ENCODE measurements around the gene RPL10. TPM values are rescaled to one million over a fixed set of nuclear protein-coding genes. Genes with fewer than 3 reads are reported as not detected.

Gene RPL10
- total and polyA plus RNA-seq, 2 of the 13 experiments (the other 11 are each of a cell fraction or from before 2014, with no cell fraction given), result 2,381 to 4,713 TPM

DNA sequence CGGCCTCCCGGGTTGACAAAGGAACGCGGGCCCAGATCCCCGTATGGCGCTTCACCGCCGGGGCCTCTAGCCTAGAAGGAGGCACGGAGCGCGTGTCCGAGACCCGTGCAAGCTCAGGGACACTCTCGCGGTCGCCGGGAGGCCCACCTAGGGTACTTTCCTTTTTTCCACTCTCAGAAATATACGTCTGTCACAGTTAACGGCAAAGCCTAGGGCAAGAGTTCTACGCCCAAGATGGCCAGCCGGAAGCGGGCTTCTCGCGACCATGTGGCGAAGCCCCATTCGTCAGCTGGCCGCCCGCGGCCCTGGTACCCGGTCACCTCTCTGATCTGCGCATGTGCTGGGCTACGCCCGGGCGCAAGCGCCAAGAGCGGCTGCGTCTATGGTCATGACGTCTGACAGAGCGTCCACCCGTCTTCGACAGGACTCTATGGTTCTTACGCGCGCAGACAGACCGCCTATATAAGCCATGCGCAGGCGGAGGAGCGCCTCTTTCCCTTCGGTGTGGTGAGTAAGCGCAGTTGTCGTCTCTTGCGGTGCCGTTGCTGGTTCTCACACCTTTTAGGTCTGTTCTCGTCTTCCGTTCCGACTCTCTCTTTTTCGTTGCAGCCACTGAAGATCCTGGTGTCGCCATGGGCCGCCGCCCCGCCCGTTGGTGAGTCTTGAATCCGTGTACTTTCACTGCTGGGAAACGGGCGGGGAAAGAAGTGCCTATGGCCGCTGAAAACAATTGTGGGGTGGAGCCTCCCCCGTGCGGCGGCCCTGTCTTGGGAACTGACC, at the start of gene RPL10 (continued):
- 0 out of 2 replicates have a peak, but pooled peaks have one; percentile 8 for TF ChIP-seq IRF9 (CRISPR knock-in tag; IDR thresholded peaks at IDR 0.05; ENCODE audit: borderline replicate concordance)
- 0 out of 2 replicates have a peak, but pooled peaks have one; percentile 7 for TF ChIP-seq SALL2 (CRISPR knock-in tag; IDR thresholded peaks at IDR 0.05)
- TF ChIP-seq ZNF704 (CRISPR knock-in tag; IDR thresholded peaks at IDR 0.05; ENCODE audit: borderline replicate concordance), result no peak
- peak; percentile 55; the same call in 1 of the 2 replicates for TF ChIP-seq FOXK1 (CRISPR knock-in tag; IDR thresholded peaks at IDR 0.05; ENCODE audit: borderline replicate concordance, low read depth)
- peak; percentile 73; the same call in 1 of the 2 replicates for TF ChIP-seq PHF8 (CRISPR knock-in tag; IDR thresholded peaks at IDR 0.05)
- TF ChIP-seq NFATC3 (CRISPR knock-in tag; IDR thresholded peaks at IDR 0.05), result no peak
- TF ChIP-seq ZNF142 (CRISPR knock-in tag; IDR thresholded peaks at IDR 0.05), result no peak
- TF ChIP-seq ZNF572 (CRISPR knock-in tag; IDR thresholded peaks at IDR 0.05), result 0 out of 2 replicates have a peak, but pooled peaks have one; percentile 56
- no peak for TF ChIP-seq RXRA (CRISPR knock-in tag; IDR thresholded peaks at IDR 0.05)
- no peak for TF ChIP-seq CENPT (CRISPR knock-in tag; IDR thresholded peaks at IDR 0.05; ENCODE audit: low read depth)
- TF ChIP-seq, protein P1, sequence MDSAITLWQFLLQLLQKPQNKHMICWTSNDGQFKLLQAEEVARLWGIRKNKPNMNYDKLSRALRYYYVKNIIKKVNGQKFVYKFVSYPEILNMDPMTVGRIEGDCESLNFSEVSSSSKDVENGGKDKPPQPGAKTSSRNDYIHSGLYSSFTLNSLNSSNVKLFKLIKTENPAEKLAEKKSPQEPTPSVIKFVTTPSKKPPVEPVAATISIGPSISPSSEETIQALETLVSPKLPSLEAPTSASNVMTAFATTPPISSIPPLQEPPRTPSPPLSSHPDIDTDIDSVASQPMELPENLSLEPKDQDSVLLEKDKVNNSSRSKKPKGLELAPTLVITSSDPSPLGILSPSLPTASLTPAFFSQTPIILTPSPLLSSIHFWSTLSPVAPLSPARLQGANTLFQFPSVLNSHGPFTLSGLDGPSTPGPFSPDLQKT (CRISPR knock-in tag; IDR thresholded peaks at IDR 0.05; ENCODE audit: borderline replicate concordance), result no peak
- peak; percentile 89 for TF ChIP-seq GABPB1 (CRISPR knock-in tag; IDR thresholded peaks at IDR 0.05)
- TF ChIP-seq ZNF329 (CRISPR knock-in tag; IDR thresholded peaks at IDR 0.05; ENCODE audit: low read depth), result no peak
- TF ChIP-seq SP4 (CRISPR knock-in tag; IDR thresholded peaks at IDR 0.05), result no peak
- no peak for TF ChIP-seq ZFP82 (CRISPR knock-in tag; IDR thresholded peaks at IDR 0.05; ENCODE audit: borderline replicate concordance)
- peak; percentile 23; the same call in 1 of the 2 replicates for TF ChIP-seq ZNF333 (CRISPR knock-in tag; IDR thresholded peaks at IDR 0.05; ENCODE audit: borderline replicate concordance)
- TF ChIP-seq NFRKB (IDR thresholded peaks at IDR 0.05), result no peak
- no peak for TF ChIP-seq PHB2 (IDR thresholded peaks at IDR 0.05; ENCODE audit: partially characterized antibody)
- TF ChIP-seq RFXANK (CRISPR knock-in tag; IDR thresholded peaks at IDR 0.05), result no peak
- no peak for TF ChIP-seq SYNCRIP (IDR thresholded peaks at IDR 0.05; ENCODE audit: insufficient read depth, low read depth, low read length)

Measured in HepG2 (cell line).